ENCODE measurements around the gene DUS1L.

Gene DUS1L

GRCh38 chr17:82054351-82055022 is 11.1 kb downstream of the DUS1L start:
- H3K4me3 ChIP-seq (ENCODE audit: low read length): no peak overlapping the region
- H3K23ac ChIP-seq (ENCODE audit: low read length): no peak overlapping the region
- H3K4me2 ChIP-seq (ENCODE audit: low read length): no peak overlapping the region
- no CpG with 5 or more reads among the region's 38 CpGs for WGBS (ENCODE audit: extremely low coverage, insufficient coverage, low lambda C conversion rate)
- no peak overlapping the region for H4K5ac ChIP-seq (ENCODE audit: low read length)
- H2BK15ac ChIP-seq (replicated peaks; ENCODE audit: low read depth): no peak overlapping the region
- H3K9ac ChIP-seq (ENCODE audit: low read length): no peak overlapping the region
- H3K18ac ChIP-seq (ENCODE audit: low read length): no peak overlapping the region
- H3K56ac ChIP-seq (ENCODE audit: low read length): no peak overlapping the region
- no peaks in the 10 kb centered on the region for H3K27me3 ChIP-seq (ENCODE audit: insufficient read depth, low read length, poor library complexity)
- H2AK5ac ChIP-seq (ENCODE audit: low read length): no peak overlapping the region
- no peaks in the 10 kb centered on the region for H3K4me1 ChIP-seq (ENCODE audit: control insufficient read depth, low read depth, low read length)
- H3K36me3 ChIP-seq (ENCODE audit: control insufficient read depth, insufficient read depth, low read length): peaks cover 6% of the 10 kb centered on the region
- no peak overlapping the region for H3K27ac ChIP-seq (ENCODE audit: low read depth, low read length)
- DNase-seq: no peak
- peaks cover 7% of the 10 kb centered on the region for H3K79me2 ChIP-seq (ENCODE audit: control insufficient read depth, insufficient read depth, low read length)
- peaks cover 3% of the 10 kb centered on the region for H3K79me1 ChIP-seq (ENCODE audit: low read length)
- no peak overlapping the region for H2BK5ac ChIP-seq (ENCODE audit: low read length)
- H2BK120ac ChIP-seq (ENCODE audit: low read depth, low read length): no peak overlapping the region
- H3K4ac ChIP-seq (ENCODE audit: low read depth, low read length): no peak overlapping the region
- no peak overlapping the region for H4K8ac ChIP-seq (ENCODE audit: low read depth, low read length)

GRCh38 chr17:82053556-82054263 is 11.9 kb downstream of the DUS1L start:
- Histone ChIP-seq H3K4ac (ENCODE audit: low read depth, low read length) (no peak overlapping the region), H3K56ac (ENCODE audit: low read length) (no peak overlapping the region), H3K79me2 (ENCODE audit: control insufficient read depth, insufficient read depth, low read length) (peaks cover 7% of the 10 kb centered on the region), H3K18ac (ENCODE audit: low read length) (no peak overlapping the region), H4K5ac (ENCODE audit: low read length) (no peak overlapping the region), H2AK5ac (ENCODE audit: low read length) (no peak overlapping the region), H3K27me3 (ENCODE audit: insufficient read depth, low read length, poor library complexity) (no peaks in the 10 kb centered on the region), H3K36me3 (ENCODE audit: control insufficient read depth, insufficient read depth, low read length) (peaks cover 6% of the 10 kb centered on the region), H2BK5ac (ENCODE audit: low read length) (no peak overlapping the region), H3K4me3 (ENCODE audit: low read length) (no peak overlapping the region), H3K9ac (ENCODE audit: low read length) (no peak overlapping the region), H2BK120ac (ENCODE audit: low read depth, low read length) (no peak overlapping the region), H3K23ac (ENCODE audit: low read length) (no peak overlapping the region), H2BK15ac (replicated peaks; ENCODE audit: low read depth) (no peak overlapping the region), H3K27ac (ENCODE audit: low read depth, low read length) (no peak overlapping the region), H3K4me2 (ENCODE audit: low read length) (no peak overlapping the region), H4K8ac (ENCODE audit: low read depth, low read length) (no peak overlapping the region), H3K79me1 (ENCODE audit: low read length) (peaks cover 3% of the 10 kb centered on the region), H3K4me1 (ENCODE audit: control insufficient read depth, low read depth, low read length) (no peaks in the 10 kb centered on the region)
- DNase-seq: no peak
- WGBS (ENCODE audit: extremely low coverage, insufficient coverage, low lambda C conversion rate): no CpG with 5 or more reads among the region's 28 CpGs

- no peak overlapping the region for H2BK15ac ChIP-seq (replicated peaks; ENCODE audit: low read depth)
- no peak overlapping the region for H4K5ac ChIP-seq (ENCODE audit: low read length)
- no peak overlapping the region for H2BK5ac ChIP-seq (ENCODE audit: low read length)
- H3K18ac ChIP-seq (ENCODE audit: low read length): no peak overlapping the region
- no CpG with 5 or more reads among the region's 19 CpGs for WGBS (ENCODE audit: extremely low coverage, insufficient coverage, low lambda C conversion rate)
- no peak overlapping the region for H3K56ac ChIP-seq (ENCODE audit: low read length)
- no peak overlapping the region for H2AK5ac ChIP-seq (ENCODE audit: low read length)
- H3K23ac ChIP-seq (ENCODE audit: low read length): no peak overlapping the region
- no peak for DNase-seq
- H3K36me3 ChIP-seq (ENCODE audit: control insufficient read depth, insufficient read depth, low read length): peaks cover 6% of the 10 kb centered on the region
- no peak overlapping the region for H2BK120ac ChIP-seq (ENCODE audit: low read depth, low read length)
- H3K27me3 ChIP-seq (ENCODE audit: insufficient read depth, low read length, poor library complexity): no peaks in the 10 kb centered on the region
- H4K8ac ChIP-seq (ENCODE audit: low read depth, low read length): no peak overlapping the region
- no peaks in the 10 kb centered on the region for H3K4me1 ChIP-seq (ENCODE audit: control insufficient read depth, low read depth, low read length)
- peaks cover 7% of the 10 kb centered on the region for H3K79me2 ChIP-seq (ENCODE audit: control insufficient read depth, insufficient read depth, low read length)
- H3K9ac ChIP-seq (ENCODE audit: low read length): no peak overlapping the region
- H3K4me3 ChIP-seq (ENCODE audit: low read length): no peak overlapping the region
- peaks cover 3% of the 10 kb centered on the region for H3K79me1 ChIP-seq (ENCODE audit: low read length)
- no peak overlapping the region for H3K4ac ChIP-seq (ENCODE audit: low read depth, low read length)
- H3K4me2 ChIP-seq (ENCODE audit: low read length): no peak overlapping the region
- H3K27ac ChIP-seq (ENCODE audit: low read depth, low read length): no peak overlapping the region
Measured at GRCh38 chr17:82053130-82053529, 12.5 kb downstream of the DUS1L start.

GRCh38 chr17:82052638-82053059 is 13.0 kb downstream of the DUS1L start:
- H3K23ac ChIP-seq (ENCODE audit: low read length): no peak overlapping the region
- H3K56ac ChIP-seq (ENCODE audit: low read length): peak overlapping the region; percentile 91
- no peak overlapping the region for H2BK15ac ChIP-seq (replicated peaks; ENCODE audit: low read depth)
- no peak overlapping the region for H2BK120ac ChIP-seq (ENCODE audit: low read depth, low read length)
- H2AK5ac ChIP-seq (ENCODE audit: low read length): no peak overlapping the region
- H3K4me1 ChIP-seq (ENCODE audit: control insufficient read depth, low read depth, low read length): no peaks in the 10 kb centered on the region
- H3K4me2 ChIP-seq (ENCODE audit: low read length): peak overlapping the region; percentile 67
- no peak overlapping the region for H4K5ac ChIP-seq (ENCODE audit: low read length)
- H3K36me3 ChIP-seq (ENCODE audit: control insufficient read depth, insufficient read depth, low read length): peaks cover 6% of the 10 kb centered on the region
- H3K9ac ChIP-seq (ENCODE audit: low read length): peak overlapping the region; percentile 84
- no peak overlapping the region for H3K27ac ChIP-seq (ENCODE audit: low read depth, low read length)
- no peak overlapping the region for H2BK5ac ChIP-seq (ENCODE audit: low read length)
- peaks cover 3% of the 10 kb centered on the region for H3K79me1 ChIP-seq (ENCODE audit: low read length)
- DNase-seq: no peak
- no CpG with 5 or more reads among the region's 19 CpGs for WGBS (ENCODE audit: extremely low coverage, insufficient coverage, low lambda C conversion rate)
- no peak overlapping the region for H3K18ac ChIP-seq (ENCODE audit: low read length)
- H4K8ac ChIP-seq (ENCODE audit: low read depth, low read length): no peak overlapping the region
- H3K4ac ChIP-seq (ENCODE audit: low read depth, low read length): no peak overlapping the region
- H3K27me3 ChIP-seq (ENCODE audit: insufficient read depth, low read length, poor library complexity): no peaks in the 10 kb centered on the region
- peak overlapping the region; percentile 87 for H3K4me3 ChIP-seq (ENCODE audit: low read length)
- H3K79me2 ChIP-seq (ENCODE audit: control insufficient read depth, insufficient read depth, low read length): peaks cover 7% of the 10 kb centered on the region

GRCh38 chr17:82051776-82052637 is 13.6 kb downstream of the DUS1L start, which contains the start of the genes GPS1 and RFNG:
TSS of gene GPS1 (plus strand) at chr17:82051898. CDS start at chr17:82051932, 34 bp downstream.
TSS of gene RFNG (minus strand) at chr17:82051811. CDS start at chr17:82051766, 45 bp downstream.
- Histone ChIP-seq H3K9ac (ENCODE audit: low read length) (peak within 1 kb of the TSS; percentile 84), H3K4me3 (ENCODE audit: low read length) (peak within 1 kb of the TSS; percentile 87), H2BK5ac (ENCODE audit: low read length) (no peak within 1 kb of the TSS), H2BK15ac (replicated peaks; ENCODE audit: low read depth) (no peak within 1 kb of the TSS), H3K4me2 (ENCODE audit: low read length) (peak within 1 kb of the TSS; percentile 67), H3K79me2 (ENCODE audit: control insufficient read depth, insufficient read depth, low read length) (peaks cover 7% of the 10 kb centered on the region), H3K18ac (ENCODE audit: low read length) (no peak within 1 kb of the TSS), H2BK120ac (ENCODE audit: low read depth, low read length) (no peak within 1 kb of the TSS), H3K79me1 (ENCODE audit: low read length) (peaks cover 3% of the 10 kb centered on the region), H3K27ac (ENCODE audit: low read depth, low read length) (no peak within 1 kb of the TSS), H3K56ac (ENCODE audit: low read length) (peak within 1 kb of the TSS; percentile 91), H3K4me1 (ENCODE audit: control insufficient read depth, low read depth, low read length) (no peaks in the 10 kb centered on the region), H3K23ac (ENCODE audit: low read length) (peak within 1 kb of the TSS; percentile 89), H4K5ac (ENCODE audit: low read length) (no peak within 1 kb of the TSS), H3K36me3 (ENCODE audit: control insufficient read depth, insufficient read depth, low read length) (peaks cover 7% of the 10 kb centered on the region), H4K8ac (ENCODE audit: low read depth, low read length) (no peak within 1 kb of the TSS), H3K4ac (ENCODE audit: low read depth, low read length) (no peak within 1 kb of the TSS), H3K27me3 (ENCODE audit: insufficient read depth, low read length, poor library complexity) (no peaks in the 10 kb centered on the region), H2AK5ac (ENCODE audit: low read length) (peak within 1 kb of the TSS; percentile 82)
- peak; percentile 53 for DNase-seq
- no CpG with 5 or more reads among the region's 94 CpGs for WGBS (ENCODE audit: extremely low coverage, insufficient coverage, low lambda C conversion rate)

Measured in mesendoderm (in vitro differentiated cells).